HG03565 (cell line): ENCODE measurements around the gene ASAP2.
"Not testable (repeated sequence)": the region's sequence is repeated elsewhere in the genome, so short reads cannot be mapped to it uniquely, and the experiment has no call there.

Source experiments
- ATAC-seq: cut with Tn5 transposase; IDR thresholded peaks from one replicate; pipeline ENCODE4 v1.9.1; 2021; ENCODE audit warnings: mild to moderate bottlenecking, moderate library complexity; ENCODE audit not compliant: unreplicated experiment

Gene ASAP2

GRCh38 chr2:9210030-9210429 is 3.4 kb downstream of the ASAP2 start:
- ATAC-seq, result no peak

- no peak for ATAC-seq
Observed at GRCh38 chr2:9211496-9211895, 4.9 kb downstream of the ASAP2 start.

DNA sequence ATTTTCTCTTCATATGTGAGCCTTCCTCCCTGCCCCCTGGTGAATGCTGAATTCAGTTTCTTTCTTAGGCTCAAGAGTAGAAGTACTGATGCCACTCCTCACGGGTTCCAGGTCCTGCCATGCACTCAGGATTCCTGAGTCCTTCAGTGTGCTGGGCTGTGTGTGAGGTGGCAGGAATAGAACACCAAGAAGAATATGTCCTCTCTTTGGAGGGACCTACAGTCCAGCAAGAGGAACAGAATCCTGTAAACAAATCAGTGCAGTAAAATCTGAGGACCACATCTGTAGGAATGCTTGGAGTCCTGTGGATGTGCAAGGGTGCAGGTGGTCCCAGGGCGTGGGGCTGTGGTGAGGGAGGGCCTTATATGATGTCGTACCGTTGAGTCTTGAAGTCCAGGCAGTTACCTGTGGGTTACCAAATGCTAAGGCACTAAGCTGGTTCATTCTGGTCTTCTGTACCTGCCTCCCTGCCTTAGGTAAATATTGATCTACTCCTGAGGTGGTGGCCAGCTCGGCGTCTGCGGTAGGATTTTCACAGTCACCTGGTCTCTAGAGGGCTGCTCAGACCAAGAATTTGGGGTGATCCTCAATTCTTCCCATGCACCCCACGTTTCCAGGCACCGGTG is 5.5 kb downstream of the ASAP2 start:
- no peak for ATAC-seq

- no peak for ATAC-seq
Observed at GRCh38 chr2:9212661-9213411, 6.2 kb downstream of the ASAP2 start.

- ATAC-seq, result no peak
Observed at GRCh38 chr2:9213477-9214051, 7.0 kb downstream of the ASAP2 start.

- no peak for ATAC-seq
Observed at GRCh38 chr2:9214873-9215272, 8.3 kb downstream of the ASAP2 start.

DNA sequence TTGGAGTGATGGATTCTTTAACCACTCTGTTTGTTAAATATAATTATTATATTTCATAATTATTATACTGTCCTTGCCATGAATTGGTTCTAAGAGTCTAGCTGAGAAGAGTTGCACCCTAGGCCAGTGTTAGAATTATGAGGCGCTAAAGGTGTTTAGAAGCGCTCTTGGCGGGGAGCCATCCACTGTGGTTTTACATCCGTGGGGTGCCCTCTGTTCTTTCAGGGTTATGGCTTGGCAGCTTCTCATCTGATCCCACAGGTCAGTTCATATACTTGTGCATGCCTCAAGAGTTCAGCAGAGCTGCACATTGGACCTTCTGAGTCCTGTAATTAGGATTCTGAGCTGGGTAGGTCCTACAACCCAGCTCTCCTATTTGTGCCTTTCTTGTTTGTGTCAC is 9.1 kb downstream of the ASAP2 start:
- no peak for ATAC-seq

- ATAC-seq, result not testable (repeated sequence)
Observed at GRCh38 chr2:9216143-9216542, 9.5 kb downstream of the ASAP2 start.

DNA sequence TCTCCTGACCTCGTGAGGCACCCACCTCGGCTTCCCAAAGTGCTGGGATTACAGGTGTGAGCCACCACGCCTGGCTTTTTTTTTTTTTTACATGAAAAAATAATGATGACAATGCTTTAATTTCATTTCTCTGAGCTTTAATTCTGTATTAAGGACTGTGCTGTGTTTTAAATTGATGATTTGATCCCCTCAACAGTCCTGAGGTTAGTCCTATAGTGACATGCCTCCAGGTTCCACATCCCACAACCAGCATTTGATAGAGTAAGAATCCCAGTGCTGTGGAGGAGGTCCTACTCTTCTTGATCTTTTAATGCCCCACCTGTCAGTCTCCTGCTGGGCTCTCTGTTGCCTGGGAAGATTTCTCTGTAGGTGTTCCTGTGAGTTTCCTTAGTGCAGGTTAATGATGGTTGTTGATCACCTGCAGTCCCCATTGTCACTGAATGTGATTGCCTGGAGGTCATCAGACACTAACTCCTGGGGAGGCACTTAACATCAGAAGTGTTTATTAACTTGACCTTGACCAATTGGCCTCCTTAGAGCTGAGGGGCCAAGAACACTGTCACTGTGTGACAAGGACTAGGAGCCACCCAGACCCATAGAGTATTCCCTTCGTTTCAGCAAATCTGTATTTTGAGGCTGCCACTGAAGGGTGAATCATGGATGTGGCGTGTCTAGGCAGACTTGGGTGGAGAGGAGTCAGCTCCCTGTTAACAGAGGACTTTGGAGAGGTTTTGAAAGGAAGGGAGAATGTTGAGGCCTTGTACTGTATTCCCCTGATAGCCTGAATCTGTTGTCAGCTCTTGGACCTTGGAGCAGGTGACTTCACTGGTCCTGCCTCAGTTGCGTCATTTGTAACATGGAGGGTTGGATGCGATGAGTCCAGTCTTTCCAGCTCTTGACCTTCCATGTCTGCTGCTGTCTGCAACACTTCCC is 11.5 kb downstream of the ASAP2 start:
- no peak for ATAC-seq

DNA sequence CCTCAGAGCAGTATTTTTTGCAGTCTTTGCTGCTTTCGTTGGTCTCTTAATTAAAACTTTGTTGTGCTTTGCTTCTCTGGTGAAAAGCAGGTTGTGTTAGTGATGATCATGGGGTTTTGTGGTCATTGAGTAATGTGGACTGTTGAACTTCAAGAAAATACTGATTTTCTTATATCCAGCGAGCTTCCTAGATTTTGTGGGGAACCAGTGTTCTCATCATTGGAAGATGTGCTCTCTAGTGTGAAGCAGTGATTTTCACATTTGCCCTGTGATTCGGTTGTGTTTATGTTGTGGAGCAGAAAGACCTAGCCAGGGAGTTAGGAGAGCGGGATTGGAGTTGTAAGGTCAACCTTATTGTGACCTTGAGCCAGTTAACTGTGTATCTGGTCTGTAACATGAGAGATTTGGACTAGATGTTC is 12.4 kb downstream of the ASAP2 start:
- ATAC-seq, result no peak

- no peak for ATAC-seq
Observed at GRCh38 chr2:9220201-9220600, 13.6 kb downstream of the ASAP2 start.

DNA sequence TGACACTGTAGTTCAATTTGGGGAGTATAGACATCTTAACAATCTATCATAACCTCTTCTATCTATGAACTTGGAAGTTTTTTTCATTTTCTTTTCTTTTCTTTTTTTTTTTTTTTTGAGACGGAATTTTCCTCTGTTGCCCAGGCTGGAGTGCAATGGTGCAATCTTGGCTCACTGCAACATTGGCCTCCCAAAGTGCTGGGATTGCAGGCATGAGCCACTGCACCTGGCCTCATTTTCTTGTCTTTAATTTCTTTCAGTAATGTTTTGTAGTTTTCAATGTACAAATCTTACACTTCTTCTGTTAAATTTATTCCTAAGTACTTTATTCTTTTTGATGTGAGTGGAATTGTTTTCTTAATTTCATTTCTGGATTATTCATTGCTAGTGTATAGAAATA is 14.6 kb downstream of the ASAP2 start:
- ATAC-seq, result no peak

- no peak for ATAC-seq
Observed at GRCh38 chr2:9222239-9222892, 15.8 kb downstream of the ASAP2 start.

GRCh38 chr2:9222893-9223287 is 16.3 kb downstream of the ASAP2 start:
- ATAC-seq, result no peak

- no peak for ATAC-seq
Observed at GRCh38 chr2:9225806-9226205, 19.2 kb downstream of the ASAP2 start.

DNA sequence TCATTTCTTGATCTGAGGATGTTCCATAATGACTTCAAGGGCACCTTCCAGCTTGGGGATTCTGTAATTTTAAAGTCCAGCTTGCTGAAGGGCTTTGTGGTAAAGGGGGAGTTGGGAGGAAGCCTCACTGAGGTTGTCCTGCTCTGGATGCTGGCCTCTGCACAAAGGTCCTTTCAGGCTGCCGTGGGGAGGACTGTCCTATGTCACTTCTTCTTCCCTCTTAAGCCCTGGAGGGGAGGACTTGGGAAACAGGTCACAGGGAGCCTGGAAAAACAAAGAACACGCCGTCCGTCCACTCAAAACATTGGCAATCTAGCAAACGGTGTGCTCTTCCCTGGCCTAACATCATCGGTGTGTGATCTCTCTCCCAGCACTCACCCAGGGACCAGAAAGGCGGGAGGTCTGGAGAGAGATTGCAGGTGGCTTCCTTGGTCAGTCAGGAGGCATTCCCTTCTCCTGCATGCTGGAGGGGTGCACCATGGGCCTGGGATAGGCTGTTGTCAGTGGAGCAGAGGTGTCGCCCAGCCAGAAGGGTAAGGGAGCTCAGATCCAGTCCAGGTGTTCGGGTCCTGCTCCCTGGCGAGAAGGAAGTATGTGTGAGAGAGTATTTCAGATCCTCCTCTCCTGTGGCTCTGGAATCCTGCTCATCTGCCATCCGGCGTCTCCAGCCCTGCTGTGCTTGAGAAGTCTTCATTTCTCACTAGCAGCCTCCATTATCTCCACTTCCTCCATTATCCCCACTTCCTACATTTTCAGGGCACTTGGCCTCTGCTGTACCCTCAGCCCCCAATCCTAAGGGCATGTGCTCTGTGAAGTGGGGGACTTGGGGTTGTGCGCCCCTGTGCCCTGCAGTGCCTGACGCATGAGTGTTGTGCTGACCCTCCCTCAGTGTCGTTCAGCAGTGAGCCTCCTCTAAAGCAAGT is 20.1 kb downstream of the ASAP2 start:
- no peak for ATAC-seq

DNA sequence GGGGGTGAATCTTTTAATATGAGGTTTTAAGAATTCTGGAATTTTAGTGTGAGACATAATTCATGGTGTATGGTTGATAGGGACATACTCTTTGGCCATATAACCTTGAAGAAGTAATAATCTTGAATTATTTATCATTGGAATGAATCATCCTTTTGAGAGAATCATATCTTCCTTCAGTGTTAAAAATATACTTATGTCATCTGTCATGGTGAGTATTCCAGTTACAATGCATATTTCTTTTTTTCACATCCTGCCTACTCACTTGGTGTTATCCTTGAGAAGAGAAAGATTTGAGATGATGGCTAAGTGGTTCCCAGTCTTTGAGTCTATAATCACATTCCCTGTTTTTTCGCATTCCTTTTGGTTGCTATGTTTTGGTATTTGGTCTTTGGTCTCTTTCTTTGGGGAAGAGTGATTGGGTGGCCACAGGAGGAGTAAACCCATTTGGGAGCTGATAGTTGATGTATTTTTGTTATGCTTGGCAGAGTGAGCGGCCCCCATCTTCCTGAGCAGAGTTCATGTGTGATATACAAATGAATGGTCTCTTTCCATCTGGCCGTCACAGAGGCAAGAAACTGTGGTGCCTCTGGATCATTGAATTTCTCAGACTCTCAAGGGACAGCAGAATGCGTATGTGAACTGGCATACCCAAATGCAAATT is 21.6 kb downstream of the ASAP2 start:
- no peak for ATAC-seq

DNA sequence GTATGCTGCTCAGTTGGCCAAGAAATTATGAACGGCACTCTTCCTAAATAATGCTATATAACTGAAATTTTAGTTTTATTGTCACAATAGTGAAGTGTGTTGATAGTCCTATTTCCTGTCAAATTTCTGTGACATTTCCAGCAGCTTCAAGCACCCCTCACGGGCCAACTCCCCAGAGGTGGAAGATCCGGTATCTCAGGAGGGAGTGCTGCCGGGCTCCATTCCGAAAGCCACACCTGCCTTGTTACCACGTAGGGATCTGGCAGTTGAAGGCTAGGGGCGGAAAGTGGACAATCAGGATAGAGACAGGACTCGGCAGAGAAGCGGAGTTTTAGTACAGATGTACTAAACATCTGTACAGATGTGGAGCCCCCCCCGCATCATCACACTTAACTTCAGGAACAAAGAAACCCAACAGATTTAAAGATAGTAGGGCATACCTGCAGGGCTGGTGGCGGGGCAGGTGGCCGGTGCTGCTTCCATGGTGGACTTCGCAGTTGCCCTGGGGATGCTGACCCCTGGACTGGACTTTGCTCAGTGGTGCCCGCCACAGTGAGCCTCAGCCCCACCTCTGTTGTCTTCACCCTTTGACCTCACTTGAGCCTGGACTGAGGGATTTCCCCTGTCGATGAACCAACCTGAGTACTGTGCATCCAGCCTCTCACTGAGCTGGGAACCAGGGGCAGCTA is 22.3 kb downstream of the ASAP2 start:
- no peak for ATAC-seq

DNA sequence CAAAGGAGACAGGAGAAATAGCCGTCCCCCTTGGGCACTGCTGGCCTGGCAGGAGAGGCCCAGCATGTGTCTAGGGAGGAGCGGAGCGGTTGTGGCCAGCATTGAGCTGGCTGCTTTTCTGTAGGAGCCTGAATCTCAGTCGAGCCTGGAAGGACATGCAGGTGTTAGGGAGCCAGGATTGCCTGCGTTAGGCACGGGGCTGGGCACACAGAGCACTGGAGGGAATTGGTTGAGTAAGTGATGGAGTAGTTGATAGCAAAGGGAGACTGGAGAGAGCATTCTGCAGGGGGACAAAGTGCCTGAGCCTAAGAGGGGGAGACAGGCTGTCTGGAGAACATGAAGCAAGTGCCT is 22.8 kb downstream of the ASAP2 start:
- no peak for ATAC-seq
